Forelimb muscle (tissue), 1 donor: ENCODE results near the gene CACNA1A. TPM values are rescaled to one million over a fixed set of nuclear protein-coding genes. Genes with fewer than 3 reads are reported as not detected.

Source experiments
- DNase-seq: peaks from one replicate; pipeline ENCODE4 v3.0.0-alpha.2; 2013; ENCODE audit warnings: low read depth
- polyA plus RNA-seq: library from polyadenylated mRNA; unstranded; fragments of 120-200 nt; gene quantifications from one replicate; pipeline ENCODE4 v1.2.1, GENCODE V29; 2013; ENCODE audit not compliant: insufficient read length

Gene CACNA1A
- polyA plus RNA-seq, 1 donor = 1.6 TPM

- DNase-seq = no peak
These were observed 341.7 kb downstream of the CACNA1A start for GRCh38 chr19:13164343-13165161.

GRCh38 chr19:13163609-13164342 is 342.5 kb downstream of the CACNA1A start:
- DNase-seq = no peak

- DNase-seq = peak; percentile 93
These were observed 343.3 kb downstream of the CACNA1A start for GRCh38 chr19:13162724-13163608.

DNA sequence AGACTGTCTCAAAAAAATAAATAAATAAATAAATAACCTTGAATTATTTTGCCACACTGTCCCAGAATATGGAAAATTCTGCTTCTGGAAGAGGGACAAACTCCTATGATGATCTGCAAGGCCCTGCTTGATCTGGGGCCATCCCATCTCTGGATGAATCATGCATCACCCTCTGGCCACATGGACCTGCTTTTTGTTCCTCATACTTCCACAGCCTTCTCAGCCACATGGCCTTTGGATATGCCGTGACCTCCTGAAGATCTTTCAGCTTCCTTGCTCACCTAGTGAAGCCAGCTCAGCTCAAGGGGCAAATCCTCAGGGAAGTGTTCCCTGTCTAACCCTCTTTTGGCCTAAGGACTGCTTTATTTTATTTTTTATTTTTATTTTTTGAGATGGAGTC is 345.7 kb downstream of the CACNA1A start:
- no peak for DNase-seq

- DNase-seq = no peak
These were observed 346.6 kb downstream of the CACNA1A start for GRCh38 chr19:13159713-13160112.
